Activated CD4-positive, alpha-beta T cell treated with anti-CD3 and anti-CD28 coated beads, Interleukin-10, Interleukin-2, amounts not matched to agents 100 ng/mL and 50 ng/mL, durations not matched to agents 16 hours and 8 hours (primary cell): ENCODE results near the gene GPR162.

Experiments used
- DNase-seq: peaks from one replicate; pipeline ENCODE4 v3.0.0-alpha.2; 2020

The GPR162 gene

GRCh38 chr12:6823182-6824084 lies 1.8 kb downstream of the GPR162 start:
- DNase-seq = no peak

- no peak for DNase-seq
Measured at GRCh38 chr12:6824085-6824775, 2.6 kb downstream of the GPR162 start.

DNA sequence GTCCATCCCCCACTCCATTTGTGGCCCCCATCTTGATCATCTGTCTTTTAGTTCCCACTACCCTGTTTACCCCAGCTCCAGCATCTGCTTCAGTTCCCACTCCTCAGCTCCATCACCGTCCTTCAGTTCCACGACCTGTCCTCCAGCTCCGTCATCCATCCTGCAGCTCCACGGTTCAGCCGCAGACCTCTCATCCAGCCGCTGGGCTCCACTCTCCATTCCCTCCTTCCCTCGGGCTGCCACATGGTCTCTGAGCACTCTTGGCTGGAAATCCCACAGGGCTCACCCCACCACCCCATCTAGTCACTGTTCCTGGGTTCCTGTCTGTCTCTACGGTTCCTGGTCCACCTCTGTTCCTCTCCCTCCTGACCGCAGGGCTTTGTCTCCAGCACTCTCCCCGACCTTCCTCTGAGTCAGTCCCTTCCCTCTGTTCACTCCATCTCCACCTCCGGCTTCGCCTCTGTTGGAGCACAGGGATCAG lies 3.3 kb downstream of the GPR162 start:
- no peak for DNase-seq

- DNase-seq = peak; percentile 83
Measured at GRCh38 chr12:6825398-6826124, 3.9 kb downstream of the GPR162 start.

- no peak for DNase-seq
Measured at GRCh38 chr12:6826125-6826733, 4.6 kb downstream of the GPR162 start.

DNA sequence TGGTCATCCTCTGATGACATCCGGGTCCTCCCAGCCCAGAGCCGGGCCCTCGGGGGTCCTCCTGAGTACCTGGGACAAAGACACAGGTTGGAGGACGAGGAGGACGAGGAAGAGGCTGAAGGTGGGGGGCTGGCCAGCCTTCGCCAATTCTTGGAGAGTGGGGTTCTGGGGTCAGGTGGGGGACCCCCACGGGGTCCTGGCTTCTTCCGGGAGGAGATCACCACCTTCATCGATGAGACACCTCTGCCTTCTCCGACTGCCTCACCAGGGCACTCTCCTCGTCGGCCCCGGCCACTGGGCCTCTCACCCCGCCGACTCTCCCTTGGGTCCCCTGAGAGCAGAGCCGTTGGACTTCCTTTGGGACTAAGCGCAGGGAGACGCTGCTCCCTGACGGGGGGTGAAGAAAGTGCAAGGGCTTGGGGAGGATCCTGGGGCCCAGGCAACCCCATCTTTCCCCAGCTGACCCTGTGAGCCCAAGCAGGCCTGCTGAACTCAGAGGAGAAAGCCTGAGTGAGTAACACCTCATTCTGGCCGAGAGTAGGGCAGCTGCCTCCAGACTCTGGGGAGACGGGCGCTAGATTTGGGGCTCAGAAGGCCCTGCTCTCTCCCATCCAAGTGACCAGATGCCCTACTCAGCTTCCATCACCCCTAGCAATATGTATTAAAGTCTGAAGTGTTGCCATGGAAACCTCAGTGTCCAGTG lies 5.3 kb downstream of the GPR162 start:
- no peak for DNase-seq

GRCh38 chr12:6827437-6827911 lies 5.9 kb downstream of the GPR162 start:
- DNase-seq = peak; percentile 52

GRCh38 chr12:6827982-6828780 lies 6.6 kb downstream of the GPR162 start, which contains the start of gene P3H3:
TSS of gene P3H3 (plus strand) at chr12:6828407. CDS start at chr12:6828441, 34 bp downstream.
- no peak for DNase-seq

DNA sequence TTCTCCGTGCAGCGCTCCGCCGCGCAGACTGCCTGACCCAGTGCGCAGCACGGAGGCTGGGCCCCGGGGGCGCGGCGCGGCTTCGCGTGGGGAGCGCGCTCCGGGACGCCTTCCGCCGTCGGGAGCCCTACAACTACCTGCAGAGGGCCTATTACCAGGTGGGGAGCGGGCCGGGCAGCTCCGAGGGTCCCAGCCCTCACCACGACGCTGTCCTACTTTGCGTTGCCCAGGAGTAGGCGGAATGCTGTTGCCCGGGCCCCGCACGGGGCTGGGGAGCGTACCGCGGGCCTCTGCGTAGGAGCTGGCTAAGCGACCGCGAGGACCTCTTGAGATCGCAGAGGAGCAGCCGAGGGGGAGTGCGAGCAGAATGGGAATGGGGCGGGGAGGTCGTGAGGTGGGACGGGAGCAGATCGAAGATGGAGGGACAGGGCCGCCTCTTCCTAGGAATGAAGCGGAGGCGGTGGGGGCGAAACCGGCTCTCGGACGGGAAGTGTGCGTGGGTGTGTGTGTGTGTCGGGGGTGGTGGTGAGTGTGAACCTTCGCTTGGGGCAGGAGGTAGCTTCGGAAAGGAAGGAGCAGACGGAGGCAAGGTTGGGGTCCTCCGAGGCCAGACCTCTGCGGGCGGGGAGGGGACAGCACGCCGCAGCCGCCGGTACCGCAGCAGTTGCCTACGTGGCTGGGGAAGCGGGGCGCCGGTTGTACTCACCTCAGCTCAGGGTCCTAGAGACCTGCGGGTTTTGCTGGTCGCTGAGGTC lies 7.3 kb downstream of the GPR162 start:
- no peak for DNase-seq

DNA sequence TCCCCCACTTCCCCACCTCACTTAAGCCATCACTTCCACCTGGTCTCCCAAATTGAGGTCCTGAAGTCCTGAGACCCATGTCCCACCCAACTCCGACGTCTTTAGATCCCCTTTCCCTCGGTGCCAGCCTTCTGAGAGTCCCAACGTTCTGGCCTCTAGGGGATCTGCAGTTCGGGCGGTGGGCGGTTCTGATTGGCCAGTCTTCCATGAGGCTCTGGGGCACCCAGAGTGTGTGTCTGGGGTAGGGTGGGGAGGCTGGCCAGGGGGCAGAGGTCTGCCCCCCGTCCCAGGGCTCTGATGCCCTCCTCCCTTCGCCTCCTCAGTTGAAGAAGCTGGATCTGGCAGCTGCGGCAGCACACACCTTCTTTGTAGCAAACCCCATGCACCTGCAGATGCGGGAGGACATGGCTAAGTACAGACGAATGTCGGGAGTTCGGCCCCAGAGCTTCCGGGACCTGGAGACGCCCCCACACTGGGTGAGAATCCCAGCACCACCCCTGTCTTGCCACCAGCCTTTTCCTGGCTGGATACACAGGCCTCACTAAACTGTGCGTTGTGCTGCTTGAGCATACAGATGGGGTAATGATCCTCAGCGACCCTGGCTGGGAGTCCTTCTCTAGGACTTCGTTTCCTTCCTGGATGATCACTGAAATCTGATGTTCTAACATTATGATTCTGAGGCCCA lies 8.1 kb downstream of the GPR162 start:
- DNase-seq = no peak

DNA sequence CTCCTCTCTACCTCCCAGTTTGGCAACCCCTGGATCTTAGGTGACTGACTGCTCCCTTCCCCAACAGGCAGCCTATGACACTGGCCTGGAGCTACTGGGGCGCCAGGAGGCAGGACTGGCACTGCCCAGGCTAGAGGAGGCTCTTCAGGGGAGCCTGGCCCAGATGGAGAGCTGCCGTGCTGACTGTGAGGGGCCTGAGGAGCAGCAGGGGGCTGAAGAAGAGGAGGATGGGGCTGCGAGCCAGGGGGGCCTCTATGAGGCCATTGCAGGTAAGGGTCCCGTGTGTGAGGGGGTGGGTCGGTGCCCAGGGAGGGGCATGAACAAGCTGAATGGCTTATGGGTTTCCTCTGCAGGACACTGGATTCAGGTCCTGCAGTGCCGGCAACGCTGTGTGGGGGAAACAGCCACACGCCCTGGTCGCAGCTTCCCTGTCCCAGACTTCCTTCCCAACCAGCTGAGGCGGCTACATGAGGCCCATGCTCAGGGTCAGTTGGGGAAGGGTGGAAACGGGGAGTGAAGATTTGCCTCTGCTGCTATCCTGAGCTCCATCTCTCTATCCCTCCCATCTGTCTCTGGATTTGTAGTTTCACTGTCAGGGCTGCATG lies 8.8 kb downstream of the GPR162 start:
- DNase-seq = no peak

GRCh38 chr12:6830999-6831398 lies 9.4 kb downstream of the GPR162 start:
- no peak for DNase-seq

GRCh38 chr12:6831450-6831995 lies 9.9 kb downstream of the GPR162 start:
- no peak for DNase-seq

GRCh38 chr12:6832125-6832524 lies 10.5 kb downstream of the GPR162 start:
- no peak for DNase-seq

DNA sequence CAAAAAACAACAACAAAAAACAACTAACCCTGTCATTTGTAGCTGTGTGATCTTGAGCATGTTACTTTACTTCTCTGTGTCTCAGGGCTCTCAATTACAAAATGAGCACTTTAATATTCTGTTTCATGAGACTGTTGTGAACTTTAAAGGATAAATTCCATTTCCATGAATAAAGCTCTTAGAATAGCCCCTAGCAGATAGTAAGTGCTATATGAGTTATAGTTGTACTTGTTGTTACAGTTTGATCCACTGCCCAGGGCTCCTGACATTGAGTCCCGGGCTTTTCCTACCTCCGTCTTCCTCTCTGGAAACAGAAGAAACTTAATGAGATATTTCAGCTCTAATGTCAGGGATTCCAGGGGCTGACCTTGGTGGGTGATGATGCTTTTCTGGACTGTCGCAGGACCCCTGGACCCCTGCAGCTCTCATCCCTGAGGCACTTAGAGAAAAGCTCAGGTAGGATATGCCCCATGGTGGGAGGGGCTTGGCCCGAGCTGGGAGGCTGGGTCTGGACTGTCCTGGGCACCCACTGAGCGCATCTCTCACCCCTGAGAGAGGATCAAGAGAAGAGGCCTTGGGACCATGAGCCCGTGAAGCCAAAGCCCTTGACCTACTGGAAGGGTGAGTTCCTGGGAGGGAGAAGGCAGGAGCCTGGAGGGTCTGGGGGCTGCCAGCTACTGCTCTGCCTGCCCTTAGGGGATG lies 11.7 kb downstream of the GPR162 start:
- DNase-seq = no peak

DNA sequence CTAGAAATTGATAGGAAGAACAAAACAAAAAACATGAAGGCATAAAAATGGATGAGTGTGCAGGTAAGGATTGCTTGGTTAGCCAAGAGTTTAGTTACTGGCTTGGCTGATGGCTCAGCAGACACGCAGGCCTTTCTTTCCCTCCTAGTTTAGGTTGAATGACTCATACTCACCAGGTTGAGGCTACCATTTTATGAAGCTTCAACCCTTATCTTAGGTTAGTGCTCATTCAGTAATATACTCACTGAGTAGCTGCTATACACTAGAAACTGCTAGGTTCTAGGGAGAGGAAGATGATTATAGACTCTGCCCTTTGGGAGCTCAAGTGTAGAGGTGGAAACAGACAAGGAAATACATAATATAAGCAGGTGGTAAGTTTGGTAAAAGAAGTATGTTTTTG lies 12.6 kb downstream of the GPR162 start:
- DNase-seq = no peak

- no peak for DNase-seq
Measured at GRCh38 chr12:6834873-6835272, 13.3 kb downstream of the GPR162 start.

GRCh38 chr12:6836851-6837250 lies 15.2 kb downstream of the GPR162 start:
- DNase-seq = no peak
